ENCODE results near the gene XXYLT1.

Gene XXYLT1

GRCh38 chr3:195036203-195036505 is 234.8 kb downstream of the XXYLT1 start:
- DNase-seq, result no peak

GRCh38 chr3:195035345-195036202 is 235.4 kb downstream of the XXYLT1 start:
- no peak for DNase-seq

GRCh38 chr3:195034541-195034940 is 236.4 kb downstream of the XXYLT1 start:
- DNase-seq, result no peak

- no peak for DNase-seq
Measured at GRCh38 chr3:195034101-195034500, 236.9 kb downstream of the XXYLT1 start.

- DNase-seq, result no peak
Measured at GRCh38 chr3:195033531-195034091, 237.3 kb downstream of the XXYLT1 start.

- DNase-seq, result no peak
Measured at GRCh38 chr3:195032955-195033354, 238.0 kb downstream of the XXYLT1 start.

GRCh38 chr3:195032106-195032759 is 238.7 kb downstream of the XXYLT1 start:
- DNase-seq, result no peak

- no peak for DNase-seq
Measured at GRCh38 chr3:195031574-195032003, 239.4 kb downstream of the XXYLT1 start.

GRCh38 chr3:195030791-195031321 is 240.1 kb downstream of the XXYLT1 start:
- DNase-seq, result no peak

- DNase-seq, result no peak
Measured at GRCh38 chr3:195028877-195029606, 241.9 kb downstream of the XXYLT1 start.

- DNase-seq, result no peak
Measured at GRCh38 chr3:195025884-195026200, 245.1 kb downstream of the XXYLT1 start.

- DNase-seq, result no peak
Measured at GRCh38 chr3:195025056-195025883, 245.7 kb downstream of the XXYLT1 start.

GRCh38 chr3:195023989-195024388 is 247.0 kb downstream of the XXYLT1 start:
- no peak for DNase-seq

- DNase-seq, result no peak
Measured at GRCh38 chr3:195023576-195023975, 247.4 kb downstream of the XXYLT1 start.

- DNase-seq, result no peak
Measured at GRCh38 chr3:195021692-195022091, 249.3 kb downstream of the XXYLT1 start.

GRCh38 chr3:195020921-195021320 is 250.0 kb downstream of the XXYLT1 start:
- no peak for DNase-seq

GRCh38 chr3:195020185-195020584 is 250.8 kb downstream of the XXYLT1 start:
- DNase-seq, result no peak

GRCh38 chr3:195019335-195019734 is 251.6 kb downstream of the XXYLT1 start:
- no peak for DNase-seq
